Measurements from ENCODE around the gene PTBP1. TPM values are rescaled to one million over a fixed set of nuclear protein-coding genes. Genes with fewer than 3 reads are reported as not detected.

The PTBP1 gene
- total RNA-seq, 1 experiment from 2014 or later: 515 TPM

GRCh38 chr19:756821-757688 is 40.2 kb upstream of the PTBP1 start:
- BruUV-seq (replicated peaks): no TSS peak
- Histone ChIP-seq H3K4me1 (ENCODE audit: control insufficient read depth, insufficient read depth, low read length) (peaks cover 5% of the 10 kb centered on the region), H3K36me3 (ENCODE audit: control insufficient read depth, insufficient read depth, low read length) (no peaks in the 10 kb centered on the region), H3K27ac (ENCODE audit: low read length) (no peak overlapping the region), H3K4me3 (ENCODE audit: low read depth in 2 of 2, low read length in 2 of 2) (no peak overlapping the region), H3K9me3 (ENCODE audit: control insufficient read depth, insufficient read depth, low read depth, low read length) (no peaks in the 10 kb centered on the region), H3K27me3 (ENCODE audit: control insufficient read depth, insufficient read depth, low read length) (no peaks in the 10 kb centered on the region)
- CTCF ChIA-PET: no interaction called here
- TF ChIP-seq TCF7L2 (IDR thresholded peaks at IDR 0.05; ENCODE audit: low read depth, low read length): no peak
- no peak for TF ChIP-seq SIN3A (IDR thresholded peaks at IDR 0.05; ENCODE audit: borderline replicate concordance, insufficient read depth, low read depth, low read length)
- no peak for TF ChIP-seq REST (IDR thresholded peaks at IDR 0.05; ENCODE audit: insufficient read depth in 1 of 2, low read depth in 2 of 2, low read length in 1 of 2)
- no peak for TF ChIP-seq CTCF (IDR thresholded peaks at IDR 0.05)
- TF ChIP-seq POLR2AphosphoS5 (IDR thresholded peaks at IDR 0.05; ENCODE audit: low read depth, low read length): no peak
- in situ Hi-C loops (cut with HindIII; ENCODE audit: low pct_unique_long_range_greater_than_20kb, low sequenced_read_pairs): no loop called here
- intact Hi-C loops (cut with micrococcal nuclease; ENCODE audit: unreplicated experiment): no loop called here
- DNase-seq (ENCODE audit: low read depth, low spot score) (no peak), ATAC-seq (no peak)
- POLR2A ChIA-PET: no interaction called here

GRCh38 chr19:757811-758668 is 39.2 kb upstream of the PTBP1 start:
- no peaks in the 10 kb centered on the region for H3K9me3 ChIP-seq (ENCODE audit: control insufficient read depth, insufficient read depth, low read depth, low read length)
- no peak overlapping the region for H3K27ac ChIP-seq (ENCODE audit: low read length)
- ChIA-PET POLR2A (no interaction called here), CTCF (no interaction called here)
- H3K4me1 ChIP-seq (ENCODE audit: control insufficient read depth, insufficient read depth, low read length): peaks cover under 1% of the 10 kb centered on the region; the same call in 1 of the 2 replicates
- H3K27me3 ChIP-seq (ENCODE audit: control insufficient read depth, insufficient read depth, low read length): no peaks in the 10 kb centered on the region
- TF ChIP-seq POLR2AphosphoS5 (IDR thresholded peaks at IDR 0.05; ENCODE audit: low read depth, low read length): no peak
- TF ChIP-seq REST (IDR thresholded peaks at IDR 0.05; ENCODE audit: insufficient read depth in 1 of 2, low read depth in 2 of 2, low read length in 1 of 2): no peak
- TF ChIP-seq CTCF (IDR thresholded peaks at IDR 0.05): no peak
- no peak for TF ChIP-seq TCF7L2 (IDR thresholded peaks at IDR 0.05; ENCODE audit: low read depth, low read length)
- TF ChIP-seq SIN3A (IDR thresholded peaks at IDR 0.05; ENCODE audit: borderline replicate concordance, insufficient read depth, low read depth, low read length): no peak
- intact Hi-C loops (cut with micrococcal nuclease; ENCODE audit: unreplicated experiment) (no loop called here), in situ Hi-C loops (cut with HindIII; ENCODE audit: low pct_unique_long_range_greater_than_20kb, low sequenced_read_pairs) (no loop called here)
- no TSS peak for BruUV-seq (replicated peaks)
- ATAC-seq (no peak), DNase-seq (ENCODE audit: low read depth, low spot score) (no peak)
- no peaks in the 10 kb centered on the region for H3K36me3 ChIP-seq (ENCODE audit: control insufficient read depth, insufficient read depth, low read length)
- no peak overlapping the region for H3K4me3 ChIP-seq (ENCODE audit: low read depth in 2 of 2, low read length in 2 of 2)

Data from Panc1 (cell line).